NT2/D1 (cell line): ENCODE measurements around the gene HIP1.
"Not testable (repeated sequence)": the region's sequence is repeated elsewhere in the genome, so short reads cannot be mapped to it uniquely, and the experiment has no call there.

Source experiments
- DNase-seq: peaks from one replicate; pipeline ENCODE4 v3.0.0-alpha.2; 2011; ENCODE audit warnings: low read depth, low spot score
- H3K27me3 ChIP-seq: 2 replicates; pipeline ENCODE4 v1.6.0; 2011; ENCODE audit warnings: mild to moderate bottlenecking; ENCODE audit not compliant: insufficient read length, insufficient read depth
- H3K36me3 ChIP-seq: 2 replicates; pipeline ENCODE4 v1.6.1; 2011; ENCODE audit warnings: mild to moderate bottlenecking, low read length, mixed read lengths; ENCODE audit not compliant: insufficient read depth, insufficient read length
- H3K4me1 ChIP-seq: 2 replicates; pipeline ENCODE4 v1.5.1; 2011; ENCODE audit not compliant: insufficient read depth, insufficient read length
- H3K4me3 ChIP-seq: 2 replicates; pipeline ENCODE4 v1.5.1; 2011; ENCODE audit warnings: low read depth; ENCODE audit not compliant: insufficient read length
- H3K9ac ChIP-seq: 2 replicates; pipeline ENCODE4 v1.6.0; 2011; ENCODE audit warnings: low read depth; ENCODE audit not compliant: insufficient read length
- H3K9me3 ChIP-seq: 2 replicates; pipeline ENCODE4 v1.5.1; 2011; ENCODE audit warnings: mild to moderate bottlenecking, low read length; ENCODE audit not compliant: insufficient read depth
- SUZ12 ChIP-seq: IDR thresholded peaks from 2 replicates; pipeline ENCODE4 v1.6.1; 2011; ENCODE audit not compliant: insufficient read length, insufficient read depth; ENCODE audit errors: extremely low read depth
- YY1 ChIP-seq: IDR thresholded peaks from 2 replicates; pipeline ENCODE4 v1.6.1; 2011; ENCODE audit not compliant: insufficient read length, insufficient read depth
- ZNF274 ChIP-seq: IDR thresholded peaks from 2 replicates; pipeline ENCODE4 v1.6.1; 2011; ENCODE audit warnings: mild to moderate bottlenecking, low read depth, low read length

The HIP1 gene

DNA sequence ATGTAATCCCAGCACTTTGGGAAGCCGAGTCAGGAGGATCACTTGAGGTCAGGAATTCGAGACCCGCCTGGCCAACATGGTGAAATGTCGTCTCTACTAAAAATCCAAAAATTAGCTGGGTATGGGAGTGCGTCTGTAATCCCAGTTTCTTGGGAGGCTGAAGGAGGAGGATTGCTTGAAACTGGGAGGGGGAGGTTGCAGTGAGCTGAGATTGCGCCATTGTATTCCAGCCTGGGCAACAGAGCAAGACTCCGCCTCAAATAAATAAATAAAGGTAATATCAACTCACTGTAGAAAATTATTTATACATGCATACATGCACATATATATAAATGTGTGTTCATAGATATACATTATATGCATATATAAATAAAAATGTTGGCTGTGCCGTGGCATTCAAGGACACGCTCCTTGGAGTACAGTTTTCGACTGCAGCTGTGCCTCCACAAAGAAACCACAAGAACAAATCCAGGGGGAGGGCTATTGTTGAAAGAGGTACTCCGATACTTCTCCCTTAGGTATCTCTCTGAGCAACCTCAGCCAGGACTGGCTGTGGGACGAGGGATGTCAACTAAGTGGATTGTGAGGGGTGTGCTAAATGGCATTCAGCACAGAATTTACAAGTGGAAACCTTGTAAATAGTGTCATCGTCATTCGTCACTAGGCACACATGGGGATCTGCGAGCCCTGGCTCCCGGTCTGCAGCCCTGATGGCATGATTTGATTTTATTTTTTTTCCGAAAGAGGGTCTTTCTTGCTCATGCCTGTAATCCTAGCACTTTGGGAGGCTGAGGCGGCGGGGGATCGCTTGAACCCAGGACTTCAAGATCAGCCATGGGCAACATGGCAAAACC, 49.3 kb downstream of the HIP1 start:
- TF ChIP-seq YY1: no peak
- H3K4me3 ChIP-seq: no peak overlapping the region
- H3K4me1 ChIP-seq: peaks cover 2% of the 10 kb centered on the region
- H3K36me3 ChIP-seq: no peaks in the 10 kb centered on the region
- no peaks in the 10 kb centered on the region for H3K27me3 ChIP-seq
- no peaks in the 10 kb centered on the region for H3K9me3 ChIP-seq
- no peak for DNase-seq
- H3K9ac ChIP-seq: no peak overlapping the region

DNA sequence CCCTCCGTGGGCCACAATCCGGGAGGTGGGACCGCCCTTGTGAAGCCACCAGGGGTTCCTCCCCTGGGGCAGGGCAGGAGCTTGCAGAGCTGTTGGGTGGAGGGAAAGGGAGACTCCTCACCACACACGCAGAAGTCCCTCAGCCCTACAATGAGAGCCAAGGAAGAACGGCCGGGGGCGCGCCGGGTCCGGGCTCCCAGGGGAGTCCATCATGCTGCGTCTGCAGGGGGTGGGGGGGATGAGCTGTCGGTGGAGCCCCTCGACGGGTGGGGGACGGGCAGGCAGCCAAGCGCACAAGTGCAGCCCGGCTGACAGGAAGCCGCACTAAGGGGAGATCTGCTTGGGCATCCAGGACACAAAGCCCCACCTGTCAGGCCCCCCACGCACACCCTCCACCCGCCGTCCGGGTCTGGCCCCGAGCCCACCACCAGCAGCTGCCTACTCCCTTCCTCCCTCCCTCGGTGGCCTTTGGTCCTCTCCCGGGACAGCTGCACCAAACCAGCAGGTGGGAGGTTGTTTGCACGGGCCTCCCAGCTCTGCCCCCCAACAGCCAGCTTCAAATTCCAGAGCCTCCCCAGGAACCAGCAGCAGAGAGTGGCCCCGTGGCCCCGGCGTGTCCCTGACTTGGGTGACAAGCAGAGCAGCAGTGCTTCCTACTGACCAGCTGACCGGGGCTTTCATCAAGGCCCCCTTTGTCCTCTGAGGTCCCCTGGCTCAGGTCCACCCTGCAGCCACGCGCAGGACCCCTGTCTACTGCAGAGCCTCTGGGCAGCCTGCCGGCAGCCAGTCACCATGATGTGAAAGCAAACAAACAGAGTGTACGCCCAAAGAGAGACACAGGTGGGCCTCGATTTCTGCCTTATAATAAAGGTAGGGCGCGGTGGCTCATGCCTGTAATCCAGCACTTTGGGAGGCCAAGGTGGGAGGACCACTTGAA, 50.3 kb downstream of the HIP1 start:
- Histone ChIP-seq H3K4me1 (peaks cover 2% of the 10 kb centered on the region), H3K27me3 (no peaks in the 10 kb centered on the region), H3K9me3 (no peaks in the 10 kb centered on the region), H3K9ac (no peak overlapping the region), H3K4me3 (no peak overlapping the region), H3K36me3 (no peaks in the 10 kb centered on the region)
- DNase-seq: no peak
- TF ChIP-seq ZNF274: no peak

DNA sequence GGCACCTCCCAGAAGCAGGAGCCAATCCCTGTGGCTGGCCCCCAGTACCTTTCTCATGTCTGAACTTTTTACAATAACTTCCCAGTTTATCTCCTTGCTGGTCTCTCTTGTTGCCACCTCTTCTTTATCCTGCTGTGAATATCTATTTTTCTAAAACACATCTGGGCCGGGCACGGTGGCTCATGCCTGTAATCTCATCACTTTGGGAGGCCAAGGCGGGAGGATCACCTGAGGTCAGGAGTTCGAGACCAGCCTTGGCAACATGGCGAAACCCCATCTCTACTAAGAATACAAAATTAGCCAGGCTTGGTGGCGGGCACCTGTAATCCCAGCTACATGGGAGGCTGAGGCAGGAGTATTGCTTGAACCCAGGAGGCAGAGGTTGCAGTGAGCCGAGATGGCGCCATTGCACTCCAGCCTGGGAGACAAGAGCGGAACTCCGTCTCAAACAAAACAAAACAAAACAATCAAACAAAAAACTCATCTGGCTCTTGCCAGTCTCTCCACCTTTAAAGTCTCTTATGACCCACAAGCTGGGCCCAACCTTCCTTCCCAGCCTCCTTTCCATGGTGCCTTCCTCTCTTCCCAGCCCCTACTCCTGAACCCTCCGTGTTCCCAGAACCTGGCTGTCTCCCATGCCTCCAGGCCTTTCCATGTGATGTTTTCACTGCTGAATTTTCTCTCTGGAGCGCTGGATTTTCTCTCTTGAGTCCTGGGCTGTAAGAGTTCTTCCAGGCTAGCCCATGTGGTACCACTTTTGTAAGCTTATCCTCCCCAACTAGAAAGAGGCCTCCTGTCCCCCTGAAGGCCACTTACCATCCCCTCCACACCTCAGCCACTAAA, 51.3 kb downstream of the HIP1 start:
- no peaks in the 10 kb centered on the region for H3K27me3 ChIP-seq
- no peak overlapping the region for H3K9ac ChIP-seq
- no peak for DNase-seq
- TF ChIP-seq YY1 (no peak), SUZ12 (no peak), ZNF274 (no peak)
- H3K9me3 ChIP-seq: no peaks in the 10 kb centered on the region
- H3K4me3 ChIP-seq: no peak overlapping the region
- no peaks in the 10 kb centered on the region for H3K36me3 ChIP-seq
- peaks cover 2% of the 10 kb centered on the region for H3K4me1 ChIP-seq

DNA sequence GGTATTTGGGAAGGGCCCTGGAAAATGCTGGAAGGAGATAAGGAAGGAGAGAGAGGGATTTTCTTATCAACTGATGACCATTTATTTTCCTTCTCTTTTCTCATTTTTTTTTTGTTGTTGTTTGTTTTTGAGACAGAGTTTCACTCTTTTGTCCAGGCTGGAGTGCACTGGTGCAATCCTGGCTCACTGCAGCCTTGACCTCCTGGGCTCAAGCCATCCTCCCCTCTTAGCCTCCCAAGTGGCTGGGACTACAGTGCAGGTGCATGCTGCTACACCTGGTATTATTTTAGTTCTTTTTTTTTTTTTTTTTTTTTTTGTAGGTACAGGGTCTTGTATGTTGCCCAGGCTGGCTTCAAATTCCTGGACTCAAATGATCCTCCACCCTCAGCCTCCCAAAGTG, 52.2 kb downstream of the HIP1 start:
- Histone ChIP-seq H3K36me3 (no peaks in the 10 kb centered on the region), H3K4me3 (no peak overlapping the region), H3K27me3 (no peaks in the 10 kb centered on the region), H3K9me3 (no peaks in the 10 kb centered on the region), H3K9ac (no peak overlapping the region), H3K4me1 (peaks cover 2% of the 10 kb centered on the region)
- TF ChIP-seq ZNF274 (no peak), YY1 (no peak), SUZ12 (no peak)
- no peak for DNase-seq

DNA sequence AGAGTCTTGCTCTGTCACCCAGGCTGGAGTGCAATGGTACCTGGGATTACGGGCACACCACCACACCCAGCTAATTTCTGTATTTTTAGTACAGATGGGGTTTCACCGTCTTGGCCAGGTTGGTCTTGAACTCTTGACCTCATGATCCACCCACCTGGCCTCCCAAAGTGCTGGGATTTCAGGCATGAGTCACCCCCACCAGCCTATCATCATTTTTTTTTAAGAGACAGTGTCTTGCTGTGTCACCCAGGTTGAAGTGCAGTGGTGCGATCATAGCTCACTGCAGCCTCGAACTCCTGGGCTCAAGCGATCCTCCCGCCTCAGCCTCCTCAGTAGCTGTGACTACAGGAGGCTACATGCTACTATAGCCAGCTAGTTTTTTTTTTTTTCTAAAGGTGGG, 56.7 kb downstream of the HIP1 start:
- not testable (repeated sequence) for H3K4me1 ChIP-seq, H3K9me3 ChIP-seq, DNase-seq, H3K36me3 ChIP-seq, H3K4me3 ChIP-seq, H3K27me3 ChIP-seq, H3K9ac ChIP-seq

DNA sequence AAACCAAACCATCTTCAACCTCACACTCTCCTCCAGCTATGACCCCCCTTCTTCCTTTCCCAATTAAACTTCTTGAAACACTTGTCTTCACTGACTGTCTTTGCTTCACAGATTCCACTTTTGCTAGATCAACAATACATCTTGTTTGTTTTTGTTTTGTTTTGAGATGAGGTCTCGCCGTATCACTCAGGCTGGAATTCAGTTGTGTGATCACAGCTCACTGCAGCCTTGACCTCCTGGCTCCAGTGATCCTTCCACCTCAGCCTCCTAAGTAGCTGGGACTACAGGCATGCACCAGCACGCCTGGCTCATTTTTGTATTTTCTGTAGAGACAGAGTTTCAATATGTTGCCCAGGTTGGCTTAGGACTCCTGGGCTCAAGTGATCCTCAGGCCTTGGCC, 59.7 kb downstream of the HIP1 start:
- Histone ChIP-seq H3K27me3 (no peaks in the 10 kb centered on the region), H3K36me3 (no peaks in the 10 kb centered on the region), H3K9me3 (0 out of 2 replicates have a peak, but pooled peaks cover 5% of the 10 kb centered on the region), H3K9ac (no peak overlapping the region), H3K4me3 (no peak overlapping the region), H3K4me1 (no peaks in the 10 kb centered on the region)
- DNase-seq: no peak
- TF ChIP-seq ZNF274: no peak
- TF ChIP-seq SUZ12: no peak

DNA sequence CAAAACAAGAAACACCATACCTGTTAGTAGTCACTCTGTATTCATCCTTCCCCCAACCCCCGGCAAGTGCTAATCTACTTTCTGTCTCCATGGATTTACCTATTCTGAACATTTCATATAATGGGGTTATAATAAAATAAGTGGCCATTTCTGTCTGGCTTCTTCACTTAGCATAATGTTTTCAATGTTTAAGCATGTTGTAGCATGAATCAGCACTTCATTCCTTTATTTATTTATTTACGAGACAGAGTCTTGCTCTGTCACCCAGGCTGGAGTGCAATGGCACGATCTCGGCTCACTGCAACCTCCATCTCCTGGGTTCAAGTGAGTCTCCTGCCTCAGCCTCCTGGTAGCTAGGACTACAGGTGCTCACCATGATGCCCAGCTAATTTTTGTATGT, 69.2 kb downstream of the HIP1 start:
- no peak overlapping the region for H3K4me3 ChIP-seq
- no peaks in the 10 kb centered on the region for H3K36me3 ChIP-seq
- DNase-seq: no peak
- TF ChIP-seq YY1: no peak
- TF ChIP-seq ZNF274: no peak
- no peak for TF ChIP-seq SUZ12
- no peaks in the 10 kb centered on the region for H3K27me3 ChIP-seq
- H3K9ac ChIP-seq: no peak overlapping the region
- H3K9me3 ChIP-seq: no peaks in the 10 kb centered on the region
- H3K4me1 ChIP-seq: no peaks in the 10 kb centered on the region
